ENCODE data around the gene JAGN1. TPM values are rescaled to one million over a fixed set of nuclear protein-coding genes. Genes with fewer than 3 reads are reported as not detected.
"Not testable (repeated sequence)": the region's sequence is repeated elsewhere in the genome, so short reads cannot be mapped to it uniquely, and the experiment has no call there.

The JAGN1 gene
- total RNA-seq, 1 experiment from 2014 or later, result 34.1 TPM

DNA sequence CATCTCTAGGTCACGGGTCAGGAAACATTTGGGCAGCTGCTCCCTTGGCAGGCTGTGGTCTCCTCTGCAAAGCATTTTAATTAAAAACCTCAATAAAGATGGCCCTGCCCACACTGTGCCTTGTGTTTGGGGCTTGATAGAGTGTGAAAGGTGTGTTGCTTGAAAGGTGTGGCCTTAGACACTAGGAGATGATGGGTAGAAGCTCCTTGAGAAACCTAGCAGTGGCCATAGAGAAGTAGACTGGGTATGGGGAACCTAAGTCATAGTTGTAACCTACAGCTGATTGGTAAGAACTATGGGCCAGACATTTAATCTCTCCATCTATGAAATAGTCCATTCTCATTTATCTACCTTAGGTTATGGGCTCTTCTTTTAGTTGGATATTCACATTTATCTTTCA lies 3.3 kb downstream of the JAGN1 start:
- peaks cover 14% of the 10 kb centered on the region; the same call in 1 of the 2 replicates for H3K36me3 ChIP-seq (ENCODE audit: low read depth, low read length)
- no peaks in the 10 kb centered on the region for H4K20me1 ChIP-seq (ENCODE audit: low read length)
- DNase-seq, result no peak
- H3K9me3 ChIP-seq (ENCODE audit: low read length), result no peaks in the 10 kb centered on the region
- H3K9ac ChIP-seq (ENCODE audit: low read length), result no peak overlapping the region
- H3F3A ChIP-seq (ENCODE audit: low read length, unreplicated experiment), result peaks cover 24% of the 10 kb centered on the region
- no peak overlapping the region for H3K4me3 ChIP-seq (ENCODE audit: low read length)
- TF ChIP-seq CTCF (conservative IDR thresholded peaks at IDR 0.05; ENCODE audit: low read depth, low read length), result no peak
- no peak for TF ChIP-seq EZH2phosphoT487 (IDR thresholded peaks at IDR 0.05; ENCODE audit: borderline replicate concordance, low read length)
- peak; percentile 1; the same call in 1 of the 2 replicates for ATAC-seq
- intact Hi-C loops (cut with micrococcal nuclease), result loop anchor here (1.0 kb wide), 1 partner anchor 23 kb away; no protein-coding TSS in a partner anchor
- peaks cover 38% of the 10 kb centered on the region for H3K79me2 ChIP-seq (ENCODE audit: low read length)
- no peaks in the 10 kb centered on the region for H3K9me2 ChIP-seq (replicated peaks; ENCODE audit: low read length)
- ChIA-PET CTCF (interaction anchor here (0.6 to 1.1 kb wide), 3 partner anchors 21 to 53 kb away, joined by 4 to 12 read pairs (median 6); no protein-coding TSS in a partner anchor), POLR2A (ENCODE audit: unreplicated experiment) (interaction anchor here (0.6 to 1.1 kb wide), 3 partner anchors 10 to 515 kb away, joined by 4 to 28 read pairs (median 5); no protein-coding TSS in a partner anchor)
- peak overlapping the region; percentile 36 for H3K4me2 ChIP-seq (ENCODE audit: low read length)
- peak overlapping the region; percentile 61 for H3K27ac ChIP-seq (ENCODE audit: low read length)
- no peaks in the 10 kb centered on the region for H3K27me3 ChIP-seq (ENCODE audit: low read length)
- no peak overlapping the region for H2AFZ ChIP-seq (ENCODE audit: low read length)
- H3K4me1 ChIP-seq (ENCODE audit: insufficient read depth, low read length), result peaks cover 51% of the 10 kb centered on the region
- BruUV-seq (replicated peaks), result no TSS peak

DNA sequence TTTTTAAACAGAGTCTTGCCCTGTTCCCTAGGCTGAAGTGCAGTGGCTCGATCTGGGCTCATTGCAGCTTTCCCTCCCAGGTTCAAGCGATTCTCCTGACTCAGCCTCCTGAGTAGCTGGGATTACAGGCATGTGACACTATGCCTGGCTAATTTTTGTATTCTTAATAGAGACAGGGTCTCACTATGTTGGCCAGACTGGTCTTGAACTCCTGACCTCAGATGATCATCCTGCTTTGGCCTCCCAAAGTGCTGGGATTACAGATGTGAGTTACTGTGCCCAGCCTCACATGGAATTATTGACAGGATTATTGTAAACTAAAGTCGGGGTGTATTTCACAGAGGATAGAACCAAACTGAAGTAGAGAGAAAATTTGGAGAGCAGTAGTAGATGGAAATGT lies 5.3 kb downstream of the JAGN1 start:
- H3K4me3 ChIP-seq (ENCODE audit: low read length); POLR2A ChIA-PET (ENCODE audit: unreplicated experiment); DNase-seq; H3K27ac ChIP-seq (ENCODE audit: low read length); H3K4me2 ChIP-seq (ENCODE audit: low read length); H2AFZ ChIP-seq (ENCODE audit: low read length); ATAC-seq; BruUV-seq (replicated peaks); H4K20me1 ChIP-seq (ENCODE audit: low read length); H3K9ac ChIP-seq (ENCODE audit: low read length); CTCF ChIA-PET; H3K9me3 ChIP-seq (ENCODE audit: low read length); H3K9me2 ChIP-seq (replicated peaks; ENCODE audit: low read length); H3K27me3 ChIP-seq (ENCODE audit: low read length): not testable (repeated sequence)
- Histone ChIP-seq H3F3A (ENCODE audit: low read length, unreplicated experiment) (peaks cover 20% of the 10 kb centered on the region), H3K79me2 (ENCODE audit: low read length) (peaks cover 35% of the 10 kb centered on the region), H3K4me1 (ENCODE audit: insufficient read depth, low read length) (peaks cover 60% of the 10 kb centered on the region), H3K36me3 (ENCODE audit: low read depth, low read length) (peaks cover 14% of the 10 kb centered on the region; the same call in 1 of the 2 replicates)
- intact Hi-C loops (cut with micrococcal nuclease), result loop anchor here (5.0 kb wide), 1 partner anchor 53 kb away; the partner anchor contains the start of gene RPUSD3

GRCh38 chr3:9896755-9897407 lies 6.5 kb downstream of the JAGN1 start:
- H2AFZ ChIP-seq (ENCODE audit: low read length); H3K9me2 ChIP-seq (replicated peaks; ENCODE audit: low read length); H3K27me3 ChIP-seq (ENCODE audit: low read length); BruUV-seq (replicated peaks); H3K9me3 ChIP-seq (ENCODE audit: low read length); H4K20me1 ChIP-seq (ENCODE audit: low read length); CTCF ChIA-PET; H3K4me3 ChIP-seq (ENCODE audit: low read length): not testable (repeated sequence)
- H3K4me1 ChIP-seq (ENCODE audit: insufficient read depth, low read length), result peaks cover 57% of the 10 kb centered on the region
- peaks cover 20% of the 10 kb centered on the region for H3F3A ChIP-seq (ENCODE audit: low read length, unreplicated experiment)
- peaks cover 14% of the 10 kb centered on the region; the same call in 1 of the 2 replicates for H3K36me3 ChIP-seq (ENCODE audit: low read depth, low read length)
- ATAC-seq, result peak; percentile 3; the same call in 1 of the 2 replicates
- peak overlapping the region; percentile 93 for H3K27ac ChIP-seq (ENCODE audit: low read length)
- H3K4me2 ChIP-seq (ENCODE audit: low read length), result peak overlapping the region; percentile 62
- DNase-seq, result peak; percentile 78
- POLR2A ChIA-PET (ENCODE audit: unreplicated experiment), result interaction anchor here (1.1 kb wide), 1 partner anchor 15 kb away, joined by 5 read pairs; no protein-coding TSS in a partner anchor
- peak overlapping the region; percentile 63 for H3K9ac ChIP-seq (ENCODE audit: low read length)
- intact Hi-C loops (cut with micrococcal nuclease), result loop anchor here (5.0 kb wide), 1 partner anchor 55 kb away; the partner anchor contains the start of gene RPUSD3
- peaks cover 24% of the 10 kb centered on the region for H3K79me2 ChIP-seq (ENCODE audit: low read length)

Data from PC-3 (cell line).